ENCODE results near the gene CCDC57. TPM values are rescaled to one million over a fixed set of nuclear protein-coding genes. Genes with fewer than 3 reads are reported as not detected.

The CCDC57 gene
- total and polyA plus RNA-seq, 9 of the 15 experiments (the other 6 are each of a cell fraction or from before 2014, with no cell fraction given) = 0.83 to 36.2 (median 13.6) TPM

DNA sequence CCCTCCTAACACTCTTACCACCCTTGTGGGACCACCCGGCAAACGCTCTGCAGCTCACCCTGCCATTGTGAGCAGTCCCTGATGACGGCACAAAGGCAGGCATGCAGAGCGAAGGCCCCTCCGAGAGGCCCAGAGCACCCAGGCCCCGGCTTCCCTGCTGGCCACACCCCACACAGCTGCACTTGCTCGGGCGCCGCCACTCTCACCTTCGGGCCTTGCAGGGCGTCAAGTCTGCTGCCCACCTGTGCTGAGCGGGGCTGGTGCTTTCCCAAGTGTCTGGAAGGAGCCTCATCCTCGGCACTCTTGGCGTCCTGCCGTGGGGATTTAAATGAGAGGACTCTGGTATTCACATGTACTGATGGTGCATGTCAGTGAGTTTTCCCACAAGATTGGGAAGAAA, 84.4 kb downstream of the CCDC57 start:
- peaks cover 5 to 10% of the 10 kb centered on the region in 2 experiments; a peak in 4 of 5 replicates for H3K4me1 ChIP-seq (replicated peaks in 1 of 2; ENCODE audit: control insufficient read depth in 2 of 2, insufficient read depth in 2 of 2, low read length in 2 of 2)
- intact Hi-C loops (cut with micrococcal nuclease) (no loop called here), in situ Hi-C loops (cut with MboI) (no loop called here)
- CTCF ChIA-PET (ENCODE audit: low intra/inter-chr PET ratio) = interaction anchor here (0.6 kb wide), 1 partner anchor 395 kb away, joined by 5 read pairs; no protein-coding TSS in a partner anchor
- no peaks in the 10 kb centered on the region for H3K9me3 ChIP-seq (replicated peaks; ENCODE audit: control insufficient read depth, insufficient read depth, low read depth, low read length)
- DNase-seq (ENCODE audit: extremely low read depth in 1 of 4, low spot score in 3 of 4) (no peak), ATAC-seq (no peak), FAIRE-seq (no peak)
- no TSS peak for BruUV-seq (replicated peaks)
- no peak overlapping the region for H3K4me2 ChIP-seq (ENCODE audit: insufficient read depth, low read length)
- no peak overlapping the region for H3K27ac ChIP-seq (ENCODE audit: extremely low read depth, low read depth, low read length)
- WGBS (ENCODE audit: insufficient coverage, low coverage, missing lambda C conversion rate) = 83% methylated on average over 13 of the region's 15 CpGs
- H4K20me1 ChIP-seq (replicated peaks; ENCODE audit: control insufficient read depth, insufficient read depth, low read length) = no peaks in the 10 kb centered on the region
- H3K4me3 ChIP-seq = no peak overlapping the region
- no peaks in the 10 kb centered on the region for H3K27me3 ChIP-seq (ENCODE audit: control insufficient read depth in 2 of 2, insufficient read depth in 2 of 2, low read length in 2 of 2)
- POLR2A ChIA-PET = no interaction called here
- TF ChIP-seq LEF1 (IDR thresholded peaks at IDR 0.05) (no peak), SAP30 (IDR thresholded peaks at IDR 0.05; ENCODE audit: borderline replicate concordance, insufficient read depth, low read depth, low read length, poor library complexity, severe bottlenecking) (no peak), ZNF239 (CRISPR knock-in tag; IDR thresholded peaks at IDR 0.05) (no peak), HDAC3 (IDR thresholded peaks at IDR 0.05; ENCODE audit: borderline replicate concordance, partially characterized antibody) (no peak), ZNF408 (CRISPR knock-in tag; IDR thresholded peaks at IDR 0.05; ENCODE audit: low read depth) (no peak), BDP1 (IDR thresholded peaks at IDR 0.05; ENCODE audit: insufficient read depth, insufficient read length) (no peak)
- TF ChIP-seq, protein P1, sequence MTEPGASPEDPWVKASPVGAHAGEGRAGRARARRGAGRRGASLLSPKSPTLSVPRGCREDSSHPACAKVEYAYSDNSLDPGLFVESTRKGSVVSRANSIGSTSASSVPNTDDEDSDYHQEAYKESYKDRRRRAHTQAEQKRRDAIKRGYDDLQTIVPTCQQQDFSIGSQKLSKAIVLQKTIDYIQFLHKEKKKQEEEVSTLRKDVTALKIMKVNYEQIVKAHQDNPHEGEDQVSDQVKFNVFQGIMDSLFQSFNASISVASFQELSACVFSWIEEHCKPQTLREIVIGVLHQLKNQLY (CRISPR knock-in tag; conservative IDR thresholded peaks at IDR 0.05) = no peak
- H2AFZ ChIP-seq (ENCODE audit: low read depth, low read length) = no peak overlapping the region
- H3K79me2 ChIP-seq (ENCODE audit: control insufficient read depth, insufficient read depth, low read length) = no peaks in the 10 kb centered on the region
- no peak overlapping the region for H3K9ac ChIP-seq (ENCODE audit: insufficient read depth in 1 of 2, low read depth in 2 of 2, low read length in 2 of 2)
- no peaks in the 10 kb centered on the region for H3K9me1 ChIP-seq (ENCODE audit: control insufficient read depth, insufficient read depth, low read length)
- H3K36me3 ChIP-seq (ENCODE audit: control insufficient read depth, insufficient read depth, low read length) = peaks cover 3% of the 10 kb centered on the region; the same call in 1 of the 3 replicates
